HG02943 (cell line): Measurements from ENCODE around the gene STEAP3.

Experiments used
- ATAC-seq: cut with Tn5 transposase; IDR thresholded peaks from one replicate; pipeline ENCODE4 v1.9.1; 2021; ENCODE audit warnings: mild to moderate bottlenecking, low read depth, moderate library complexity; ENCODE audit not compliant: unreplicated experiment

The STEAP3 gene

GRCh38 chr2:119223521-119224390 lies at the start of gene STEAP3:
Gene STEAP3, plus strand, starts transcription at chr2:119223834. Its CDS starts 7,179 bp downstream, at chr2:119231013.
- ATAC-seq: peak; percentile 72

GRCh38 chr2:119174216-119174992 lies 49.2 kb upstream of the STEAP3 start:
- no peak for ATAC-seq

GRCh38 chr2:119174993-119175347 lies 48.7 kb upstream of the STEAP3 start:
- no peak for ATAC-seq

GRCh38 chr2:119175517-119175916 lies 48.1 kb upstream of the STEAP3 start:
- ATAC-seq: no peak

- no peak for ATAC-seq
Measured at GRCh38 chr2:119177171-119177837, 46.3 kb upstream of the STEAP3 start.

- ATAC-seq: no peak
Measured at GRCh38 chr2:119177838-119178190, 45.8 kb upstream of the STEAP3 start.

GRCh38 chr2:119178776-119179175 lies 44.9 kb upstream of the STEAP3 start:
- ATAC-seq: no peak

GRCh38 chr2:119179202-119179601 lies 44.4 kb upstream of the STEAP3 start:
- no peak for ATAC-seq

- no peak for ATAC-seq
Measured at GRCh38 chr2:119179991-119180390, 43.6 kb upstream of the STEAP3 start.

- ATAC-seq: no peak
Measured at GRCh38 chr2:119180892-119181291, 42.7 kb upstream of the STEAP3 start.

GRCh38 chr2:119181391-119181790 lies 42.2 kb upstream of the STEAP3 start:
- ATAC-seq: no peak

GRCh38 chr2:119181791-119182445 lies 41.7 kb upstream of the STEAP3 start:
- ATAC-seq: no peak

- no peak for ATAC-seq
Measured at GRCh38 chr2:119184512-119184911, 39.1 kb upstream of the STEAP3 start.

- ATAC-seq: no peak
Measured at GRCh38 chr2:119190321-119191111, 33.1 kb upstream of the STEAP3 start.

- ATAC-seq: no peak
Measured at GRCh38 chr2:119192893-119193292, 30.7 kb upstream of the STEAP3 start.

GRCh38 chr2:119195001-119195400 lies 28.6 kb upstream of the STEAP3 start:
- no peak for ATAC-seq

GRCh38 chr2:119195887-119196286 lies 27.7 kb upstream of the STEAP3 start:
- no peak for ATAC-seq

- ATAC-seq: no peak
Measured at GRCh38 chr2:119196301-119197125, 27.1 kb upstream of the STEAP3 start.

- no peak for ATAC-seq
Measured at GRCh38 chr2:119197126-119197405, 26.6 kb upstream of the STEAP3 start.
